Colonic mucosa (tissue), 4 donors: ENCODE results near the gene ARL15. TPM values are rescaled to one million over a fixed set of nuclear protein-coding genes. Genes with fewer than 3 reads are reported as not detected.

Experiments
- DNase-seq: peaks from one replicate; pipeline ENCODE4 v3.0.0-alpha.2; 2020
- H3K27ac ChIP-seq: fragments of 200-600 bp; one replicate; pipeline ENCODE4 v1.8.0; 2021
- H3K27me3 ChIP-seq: fragments of 200-600 bp; one replicate; pipeline ENCODE4 v1.8.0; 2021
- H3K36me3 ChIP-seq: fragments of 200-600 bp; one replicate; pipeline ENCODE4 v1.8.0; 2021
- H3K4me1 ChIP-seq: fragments of 200-600 bp; one replicate; pipeline ENCODE4 v1.8.0; 2021; ENCODE audit warnings: mild to moderate bottlenecking
- H3K4me3 ChIP-seq: fragments of 200-600 bp; one replicate; pipeline ENCODE4 v1.8.0; 2021
- H3K9ac ChIP-seq, 2 donors: one replicate each; pipeline ENCODE4 v1.7.0; 2013; ENCODE audit warnings: control low read depth in 2 of 2, low read depth in 2 of 2, low read length in 2 of 2
- H3K9me3 ChIP-seq: fragments of 200-600 bp; one replicate; pipeline ENCODE4 v1.8.0; 2021
- intact Hi-C: fragments of 100-400 bp; cut with DNase I; formaldehyde crosslinking; loops from one replicate; pipeline ENCODE4 v1.14.1; 2022
- total RNA-seq, 2 donors: library from RNA; stranded (reverse); fragmentation: NEBNext Ultra II Directional in 1 of 2; extraction: Animal tissue kit (Norgen Biotek cat#: 25700) in 1 of 2; gene quantifications; one replicate each; pipeline ENCODE4 v1.2.1, GENCODE V29; 2021
- TF ChIP-seq, protein P1 (sequence below): fragments of 200-600 bp; IDR thresholded peaks from one replicate; pipeline ENCODE4 v1.8.0; 2022; ENCODE audit warnings: antibody characterized with exemption, mild to moderate bottlenecking
- donor health status: healthy.
- donor health status: DM: no; HTN: no; CAD: no.
- donor health status: DM: no; HTN: no; CAD: no.

Gene ARL15
- total RNA-seq, 2 donors from 2014 or later: 18.4 to 35.1 TPM

DNA sequence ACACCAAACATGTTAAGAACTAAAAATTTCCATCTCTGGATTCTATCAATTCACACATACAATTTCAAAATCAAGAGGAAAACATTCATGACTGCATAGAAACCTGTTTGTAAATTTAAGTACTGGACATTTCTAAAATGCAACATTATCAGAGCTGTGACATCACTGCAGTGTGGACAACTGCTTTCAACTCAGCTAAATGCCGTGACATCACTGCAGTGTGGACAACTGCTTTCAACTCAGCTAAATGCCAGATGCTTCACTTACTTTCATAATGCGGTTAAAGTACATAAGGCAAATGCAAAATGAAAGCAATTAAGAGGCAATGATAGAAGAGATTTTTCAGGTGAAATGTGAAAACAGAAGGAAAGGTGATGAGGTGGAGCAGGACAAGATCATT lies 161.5 kb downstream of the ARL15 start:
- intact Hi-C loops: no loop called here
- Histone ChIP-seq H3K9me3 (no peaks in the 10 kb centered on the region), H3K9ac (no peak overlapping the region), H3K27ac (no peak overlapping the region), H3K4me3 (no peak overlapping the region), H3K4me1 (no peaks in the 10 kb centered on the region), H3K36me3 (no peaks in the 10 kb centered on the region), H3K27me3 (no peaks in the 10 kb centered on the region)
- no peak for DNase-seq
- TF ChIP-seq, protein P1, sequence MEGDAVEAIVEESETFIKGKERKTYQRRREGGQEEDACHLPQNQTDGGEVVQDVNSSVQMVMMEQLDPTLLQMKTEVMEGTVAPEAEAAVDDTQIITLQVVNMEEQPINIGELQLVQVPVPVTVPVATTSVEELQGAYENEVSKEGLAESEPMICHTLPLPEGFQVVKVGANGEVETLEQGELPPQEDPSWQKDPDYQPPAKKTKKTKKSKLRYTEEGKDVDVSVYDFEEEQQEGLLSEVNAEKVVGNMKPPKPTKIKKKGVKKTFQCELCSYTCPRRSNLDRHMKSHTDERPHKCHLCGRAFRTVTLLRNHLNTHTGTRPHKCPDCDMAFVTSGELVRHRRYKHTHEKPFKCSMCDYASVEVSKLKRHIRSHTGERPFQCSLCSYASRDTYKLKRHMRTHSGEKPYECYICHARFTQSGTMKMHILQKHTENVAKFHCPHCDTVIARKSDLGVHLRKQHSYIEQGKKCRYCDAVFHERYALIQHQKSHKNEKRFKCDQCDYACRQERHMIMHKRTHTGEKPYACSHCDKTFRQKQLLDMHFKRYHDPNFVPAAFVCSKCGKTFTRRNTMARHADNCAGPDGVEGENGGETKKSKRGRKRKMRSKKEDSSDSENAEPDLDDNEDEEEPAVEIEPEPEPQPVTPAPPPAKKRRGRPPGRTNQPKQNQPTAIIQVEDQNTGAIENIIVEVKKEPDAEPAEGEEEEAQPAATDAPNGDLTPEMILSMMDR: no peak

DNA sequence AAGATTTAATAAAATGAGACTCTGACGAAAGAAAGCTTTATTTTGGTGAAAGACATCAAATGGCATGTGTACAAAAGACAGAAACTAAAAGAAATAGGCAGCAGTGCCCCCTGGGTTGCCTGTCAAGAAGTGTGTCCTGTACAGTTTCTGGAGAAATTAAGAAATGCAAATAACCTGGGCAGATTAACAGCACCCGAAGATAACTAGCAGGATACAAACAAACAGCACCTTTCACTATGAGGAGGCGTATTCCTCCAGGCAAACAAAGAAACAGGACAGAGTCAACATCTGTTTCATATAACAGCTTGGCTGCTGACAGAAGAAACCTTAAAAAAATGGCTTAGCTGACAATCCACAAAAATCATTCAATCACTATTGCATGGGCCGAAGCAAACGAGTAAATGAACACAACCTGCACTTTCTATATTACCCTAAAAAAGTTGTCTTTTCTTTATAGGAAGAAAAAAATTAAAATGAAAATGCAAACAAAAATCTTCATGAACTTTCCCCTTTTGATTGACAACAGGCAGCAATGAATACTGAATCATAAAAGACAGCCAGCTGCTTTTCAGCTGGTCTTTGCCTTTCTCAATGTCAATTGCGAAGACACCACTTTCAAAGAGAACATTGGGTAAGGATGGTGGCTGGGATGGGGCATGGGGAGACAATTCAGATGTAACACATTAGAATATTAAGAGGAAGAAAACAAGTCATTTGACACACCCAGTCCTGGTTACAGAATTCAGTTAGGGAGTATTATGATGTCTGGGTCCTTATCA lies 162.1 kb downstream of the ARL15 start:
- H3K27me3 ChIP-seq: no peaks in the 10 kb centered on the region
- TF ChIP-seq, protein P1: no peak
- H3K4me3 ChIP-seq: no peak overlapping the region
- H3K4me1 ChIP-seq: no peaks in the 10 kb centered on the region
- no peak overlapping the region for H3K9ac ChIP-seq
- intact Hi-C loops: no loop called here
- H3K27ac ChIP-seq: no peak overlapping the region
- no peak for DNase-seq
- H3K36me3 ChIP-seq: no peaks in the 10 kb centered on the region
- no peaks in the 10 kb centered on the region for H3K9me3 ChIP-seq

DNA sequence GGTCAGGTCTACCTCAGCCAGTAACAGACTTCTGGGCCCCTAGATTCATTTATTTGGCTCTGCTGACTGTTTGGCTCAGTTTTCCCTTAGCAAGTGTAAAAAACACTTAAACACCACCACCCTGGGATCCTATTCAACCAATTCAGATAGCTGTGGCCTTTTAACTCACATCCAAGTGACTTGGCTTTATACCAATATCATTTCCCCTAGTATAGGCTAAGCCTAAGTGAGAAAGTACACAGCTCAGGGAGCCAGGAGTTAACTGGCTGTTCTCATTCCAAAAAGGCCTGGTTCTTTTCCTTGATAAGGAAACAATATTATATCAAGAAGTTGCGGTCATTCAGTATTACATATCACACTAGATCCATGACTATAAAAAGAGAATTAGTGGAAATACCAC lies 163.5 kb downstream of the ARL15 start:
- H3K9ac ChIP-seq: no peak overlapping the region
- TF ChIP-seq, protein P1: no peak
- no peaks in the 10 kb centered on the region for H3K36me3 ChIP-seq
- DNase-seq: no peak
- no peak overlapping the region for H3K4me3 ChIP-seq
- no peaks in the 10 kb centered on the region for H3K27me3 ChIP-seq
- no peaks in the 10 kb centered on the region for H3K4me1 ChIP-seq
- H3K9me3 ChIP-seq: no peaks in the 10 kb centered on the region
- intact Hi-C loops: no loop called here
- no peak overlapping the region for H3K27ac ChIP-seq

DNA sequence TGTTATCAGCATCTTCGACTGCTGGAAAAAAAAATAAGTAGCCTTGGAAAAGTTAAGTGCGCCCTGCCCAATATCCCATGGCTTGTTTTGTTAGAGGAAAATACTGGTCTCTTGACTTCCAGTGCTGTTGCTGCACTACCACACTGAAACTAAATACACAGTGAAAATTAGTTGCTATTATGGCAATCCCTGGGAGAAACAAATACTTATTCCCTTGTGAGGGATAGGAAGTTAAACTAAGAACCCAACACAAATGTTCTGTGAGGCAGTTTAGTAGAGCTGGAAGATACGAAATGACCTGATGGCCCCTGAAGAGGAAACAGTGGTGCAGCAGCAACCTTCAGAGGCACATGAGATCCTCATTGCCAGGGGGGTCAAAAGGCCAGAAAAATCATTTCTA lies 164.0 kb downstream of the ARL15 start:
- no peak overlapping the region for H3K9ac ChIP-seq
- TF ChIP-seq, protein P1: no peak
- intact Hi-C loops: no loop called here
- no peaks in the 10 kb centered on the region for H3K36me3 ChIP-seq
- no peaks in the 10 kb centered on the region for H3K27me3 ChIP-seq
- no peak overlapping the region for H3K4me3 ChIP-seq
- no peak overlapping the region for H3K27ac ChIP-seq
- no peak for DNase-seq
- H3K9me3 ChIP-seq: no peaks in the 10 kb centered on the region
- no peaks in the 10 kb centered on the region for H3K4me1 ChIP-seq

DNA sequence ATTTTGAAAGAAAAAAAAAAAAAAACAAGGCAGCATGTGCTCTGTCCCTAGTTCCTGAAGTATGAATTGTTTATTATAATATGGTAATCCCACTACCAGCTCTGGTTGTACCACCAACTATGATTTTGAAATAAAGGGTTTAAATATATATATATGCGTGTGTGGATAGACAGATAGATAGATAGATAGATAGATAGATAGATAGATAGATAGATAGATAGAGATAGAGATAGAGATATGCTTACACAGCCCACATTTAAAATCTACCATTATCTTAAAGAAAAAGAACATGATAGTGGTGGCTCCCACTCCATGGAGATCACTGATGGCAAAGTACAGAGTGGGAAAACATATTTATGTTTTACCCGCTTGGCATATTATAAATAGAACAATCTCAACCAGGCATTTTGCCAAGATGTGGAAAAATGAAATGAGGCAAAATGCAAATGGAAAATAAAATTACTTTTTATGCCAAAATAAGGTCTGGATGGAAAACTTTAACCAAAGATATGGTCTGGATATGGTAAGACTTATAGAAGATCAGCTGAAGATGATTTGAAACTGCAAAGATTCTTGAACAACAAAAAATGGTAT lies 170.0 kb downstream of the ARL15 start:
- Histone ChIP-seq H3K27ac (no peak overlapping the region), H3K27me3 (no peaks in the 10 kb centered on the region), H3K4me3 (no peak overlapping the region), H3K9me3 (no peaks in the 10 kb centered on the region), H3K4me1 (no peaks in the 10 kb centered on the region), H3K36me3 (no peaks in the 10 kb centered on the region), H3K9ac (no peak overlapping the region)
- DNase-seq: no peak
- intact Hi-C loops: no loop called here
- TF ChIP-seq, protein P1: no peak
